ENCODE measurements around the gene HCK.

HCK gene

GRCh38 chr20:32132911-32133549 is 81.0 kb downstream of the HCK start:
- TF ChIP-seq CTCF (IDR thresholded peaks at IDR 0.05; ENCODE audit: extremely low read depth, missing control alignments) = no peak
- peak; percentile 75 for DNase-seq (ENCODE audit: low spot score)

GRCh38 chr20:32134026-32134425 is 82.0 kb downstream of the HCK start:
- no peak for DNase-seq (ENCODE audit: low spot score)
- no peak for TF ChIP-seq CTCF (IDR thresholded peaks at IDR 0.05; ENCODE audit: extremely low read depth, missing control alignments)

- TF ChIP-seq CTCF (IDR thresholded peaks at IDR 0.05; ENCODE audit: extremely low read depth, missing control alignments) = no peak
- DNase-seq (ENCODE audit: low spot score) = no peak
These were observed 84.0 kb downstream of the HCK start for GRCh38 chr20:32135983-32136515.

GRCh38 chr20:32138921-32139320 is 86.9 kb downstream of the HCK start:
- no peak for DNase-seq (ENCODE audit: low spot score)

GRCh38 chr20:32139947-32140346 is 87.9 kb downstream of the HCK start:
- TF ChIP-seq CTCF (IDR thresholded peaks at IDR 0.05; ENCODE audit: extremely low read depth, missing control alignments) = no peak
- no peak for DNase-seq (ENCODE audit: low spot score)

More at GRCh38 chr20:32138921-32139320, 86.9 kb downstream of the HCK start:
- no peak for TF ChIP-seq CTCF (IDR thresholded peaks at IDR 0.05; ENCODE audit: extremely low read depth, missing control alignments)

- TF ChIP-seq CTCF (IDR thresholded peaks at IDR 0.05; ENCODE audit: extremely low read depth, missing control alignments) = no peak
- no peak for DNase-seq (ENCODE audit: low spot score)
These were observed 88.6 kb downstream of the HCK start for GRCh38 chr20:32140603-32141002.

- no peak for TF ChIP-seq CTCF (IDR thresholded peaks at IDR 0.05; ENCODE audit: extremely low read depth, missing control alignments)
- DNase-seq (ENCODE audit: low spot score) = no peak
These were observed 89.5 kb downstream of the HCK start for GRCh38 chr20:32141465-32141980.

Measured in GM20000 (cell line).